HEK293T (cell line): ENCODE results near the gene NLRP10.
"Not testable (repeated sequence)": the region's sequence is repeated elsewhere in the genome, so short reads cannot be mapped to it uniquely, and the experiment has no call there.

Source experiments
- CTCF ChIA-PET: fragments of 350-600 bp; formaldehyde crosslinking; extraction: SDS; loops from one replicate; lab custom pipeline; 2021; ENCODE audit warnings: antibody characterized with exemption, inconsistent platforms; lab: Yijun Ruan, JAX
- POLR2A ChIA-PET: fragments of 350-600 bp; formaldehyde crosslinking; extraction: SDS; loops from one replicate; lab custom pipeline; 2020; ENCODE audit warnings: antibody characterized with exemption, inconsistent platforms; lab: Yijun Ruan, JAX
- DNase-seq: peaks from one replicate; pipeline ENCODE4 v3.0.0; 2012; ENCODE audit warnings: mixed read lengths; ENCODE audit errors: extremely low spot score
- ARNT ChIP-seq: fragments of 450-650 bp; IDR thresholded peaks from 2 replicates; pipeline ENCODE4 v1.6.1; 2017; ENCODE audit warnings: mild to moderate bottlenecking
- BHLHE40 ChIP-seq: fragments of 450-650 bp; IDR thresholded peaks from 2 replicates; pipeline ENCODE4 v1.6.1; 2016; ENCODE audit warnings: mild to moderate bottlenecking, moderate library complexity, borderline replicate concordance
- CTBP1 ChIP-seq: fragments of 450-650 bp; IDR thresholded peaks from 2 replicates; pipeline ENCODE4 v1.6.1; 2016; ENCODE audit warnings: borderline replicate concordance
- ELF4 ChIP-seq: fragments of 450-650 bp; IDR thresholded peaks from 2 replicates; pipeline ENCODE4 v1.6.1; 2017; ENCODE audit warnings: antibody characterized with exemption
- FOXA1 ChIP-seq: fragments of 450-650 bp; IDR thresholded peaks from 2 replicates; pipeline ENCODE4 v1.6.1; 2016; ENCODE audit warnings: mild to moderate bottlenecking
- FOXK2 ChIP-seq: fragments of 450-650 bp; IDR thresholded peaks from 2 replicates; pipeline ENCODE4 v1.6.1; 2016; ENCODE audit warnings: mild to moderate bottlenecking
- FOXM1 ChIP-seq: fragments of 450-650 bp; IDR thresholded peaks from 2 replicates; pipeline ENCODE4 v1.6.1; 2017; ENCODE audit warnings: mild to moderate bottlenecking, borderline replicate concordance
- HDGF ChIP-seq: fragments of 450-650 bp; IDR thresholded peaks from 2 replicates; pipeline ENCODE4 v1.6.1; 2017; ENCODE audit warnings: antibody characterized with exemption, borderline replicate concordance
- L3MBTL2 ChIP-seq: fragments of 450-650 bp; conservative IDR thresholded peaks from 2 replicates; pipeline ENCODE4 v1.6.1; 2016; ENCODE audit warnings: mild to moderate bottlenecking
- LEF1 ChIP-seq: fragments of 450-650 bp; IDR thresholded peaks from 2 replicates; pipeline ENCODE4 v1.6.1; 2017; ENCODE audit warnings: mild to moderate bottlenecking, borderline replicate concordance
- NFRKB ChIP-seq: fragments of 450-650 bp; IDR thresholded peaks from 2 replicates; pipeline ENCODE4 v1.6.1; 2016; ENCODE audit warnings: mild to moderate bottlenecking, moderate library complexity
- SP1 ChIP-seq: fragments of 450-650 bp; IDR thresholded peaks from 2 replicates; pipeline ENCODE4 v1.6.1; 2017
- SUZ12 ChIP-seq: fragments of 450-650 bp; IDR thresholded peaks from 2 replicates; pipeline ENCODE4 v1.6.1; 2016; ENCODE audit warnings: mild to moderate bottlenecking
- TARDBP ChIP-seq: fragments of 450-650 bp; IDR thresholded peaks from 2 replicates; pipeline ENCODE4 v1.6.1; 2016
- ZNF384 ChIP-seq: fragments of 450-650 bp; IDR thresholded peaks from 2 replicates; pipeline ENCODE4 v1.6.1; 2016
- TF ChIP-seq, protein P1 (sequence below): fragments of 450-650 bp; IDR thresholded peaks from 2 replicates; pipeline ENCODE4 v1.6.1; 2016

NLRP10 gene

DNA sequence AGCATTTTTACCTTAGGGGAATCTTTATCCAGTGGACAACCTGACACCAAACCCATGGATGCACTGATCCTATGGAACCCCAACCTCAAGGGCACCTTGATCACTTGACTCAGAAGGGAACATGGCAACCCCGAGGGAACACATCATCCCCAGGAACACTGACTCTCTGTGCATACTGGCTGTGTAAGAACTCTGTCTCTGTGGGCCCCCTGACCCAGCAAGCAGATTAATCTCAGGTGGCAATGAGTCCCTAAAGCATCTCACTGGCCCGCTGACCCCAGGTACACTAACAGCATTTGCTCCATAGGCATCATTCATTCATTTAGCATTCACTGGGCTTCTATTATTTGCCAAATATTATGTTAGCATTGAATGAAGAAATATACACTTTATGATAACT lies 38.8 kb upstream of the NLRP10 start:
- DNase-seq, result no peak
- TF ChIP-seq CTBP1, result no peak
- TF ChIP-seq FOXA1, result no peak
- TF ChIP-seq FOXK2, result no peak
- TF ChIP-seq HDGF, result no peak
- TF ChIP-seq, protein P1, sequence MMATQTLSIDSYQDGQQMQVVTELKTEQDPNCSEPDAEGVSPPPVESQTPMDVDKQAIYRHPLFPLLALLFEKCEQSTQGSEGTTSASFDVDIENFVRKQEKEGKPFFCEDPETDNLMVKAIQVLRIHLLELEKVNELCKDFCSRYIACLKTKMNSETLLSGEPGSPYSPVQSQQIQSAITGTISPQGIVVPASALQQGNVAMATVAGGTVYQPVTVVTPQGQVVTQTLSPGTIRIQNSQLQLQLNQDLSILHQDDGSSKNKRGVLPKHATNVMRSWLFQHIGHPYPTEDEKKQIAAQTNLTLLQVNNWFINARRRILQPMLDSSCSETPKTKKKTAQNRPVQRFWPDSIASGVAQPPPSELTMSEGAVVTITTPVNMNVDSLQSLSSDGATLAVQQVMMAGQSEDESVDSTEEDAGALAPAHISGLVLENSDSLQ, result no peak
- TF ChIP-seq SUZ12, result no peak
- TF ChIP-seq ARNT, result no peak
- TF ChIP-seq LEF1, result no peak
- no peak for TF ChIP-seq ZNF384
- no peak for TF ChIP-seq FOXM1
- no peak for TF ChIP-seq TARDBP
- no peak for TF ChIP-seq SP1
- no peak for TF ChIP-seq NFRKB
- TF ChIP-seq L3MBTL2, result no peak
- no peak for TF ChIP-seq BHLHE40
- no peak for TF ChIP-seq ELF4
- ChIA-PET POLR2A (no interaction called here), CTCF (interaction anchor here (0.8 to 2.1 kb wide), 3 partner anchors 85 to 95 kb away, joined by 3 to 8 read pairs (median 6); no protein-coding TSS in a partner anchor)

DNA sequence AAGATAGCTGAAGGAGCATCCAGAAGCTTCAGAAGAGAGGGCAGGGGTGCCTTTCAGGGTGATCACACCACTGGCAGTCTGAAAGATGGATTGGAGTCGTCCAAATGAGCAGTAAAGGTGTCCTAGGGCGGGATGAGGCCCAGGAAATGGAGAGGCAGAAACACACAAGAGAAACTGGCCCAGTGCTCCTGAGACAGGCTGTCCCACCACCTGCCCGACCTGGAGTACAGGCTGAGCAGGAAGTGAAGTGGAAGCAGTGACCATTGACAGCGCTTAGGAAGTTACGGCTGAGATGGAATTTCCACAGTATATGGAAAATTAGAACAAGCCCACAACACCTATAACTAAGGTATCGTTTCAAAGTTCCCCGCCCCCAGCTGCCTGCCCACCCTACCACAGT lies 37.9 kb upstream of the NLRP10 start:
- POLR2A ChIA-PET, result no interaction called here
- no peak for TF ChIP-seq L3MBTL2
- TF ChIP-seq SUZ12, result no peak
- TF ChIP-seq CTBP1, result no peak
- DNase-seq, result no peak
- CTCF ChIA-PET, result interaction anchor here (2.1 kb wide), 1 partner anchor 96 kb away, joined by 8 read pairs; no protein-coding TSS in a partner anchor

DNA sequence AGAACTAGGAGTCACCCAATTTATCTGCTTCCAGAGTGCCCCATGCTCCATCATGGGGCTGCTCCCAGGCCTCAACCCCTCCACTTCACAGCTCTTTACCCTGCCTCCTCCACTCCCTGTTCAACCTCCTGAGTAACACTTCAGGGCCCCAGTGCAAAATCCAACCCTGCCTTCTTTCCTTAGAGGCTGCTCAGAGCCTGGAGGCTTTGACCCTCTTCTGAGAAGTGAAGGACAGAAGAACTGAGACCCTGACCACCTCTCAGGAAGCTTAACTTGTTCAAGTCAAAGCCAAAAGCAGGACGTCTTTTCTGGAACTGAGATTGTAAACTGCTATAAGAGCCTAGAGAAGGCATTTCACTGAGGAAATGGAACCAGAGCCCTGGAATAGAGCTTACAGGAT lies 37.4 kb upstream of the NLRP10 start:
- CTCF ChIA-PET, result interaction anchor here (2.1 kb wide), 1 partner anchor 97 kb away, joined by 8 read pairs; no protein-coding TSS in a partner anchor
- POLR2A ChIA-PET, result no interaction called here
- TF ChIP-seq FOXK2, result no peak
- no peak for TF ChIP-seq NFRKB

DNA sequence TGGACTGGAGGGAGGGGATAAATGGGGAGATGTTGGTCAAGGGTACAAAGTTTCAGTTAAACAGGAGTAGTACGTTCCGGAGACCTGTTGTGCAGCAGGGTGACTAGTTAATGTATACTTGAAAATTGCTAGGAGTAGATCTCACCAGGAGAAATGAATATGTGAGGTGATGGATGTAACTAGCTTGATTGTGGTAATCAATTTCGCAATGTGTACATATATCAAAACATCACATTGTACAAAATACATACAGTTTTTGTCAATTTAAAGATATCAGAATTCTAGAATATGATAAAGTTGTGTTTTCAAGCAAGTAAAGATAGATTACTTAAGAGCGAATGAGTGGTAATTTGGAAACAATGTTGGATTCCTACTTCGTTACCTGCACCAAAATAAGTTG lies 35.1 kb upstream of the NLRP10 start:
- TF ChIP-seq HDGF (no peak), NFRKB (no peak), CTBP1 (no peak), LEF1 (no peak), ZNF384 (no peak), ELF4 (no peak), ARNT (no peak), TARDBP (no peak), FOXM1 (no peak), FOXK2 (no peak), FOXA1 (no peak), SP1 (no peak), L3MBTL2 (no peak), BHLHE40 (no peak), SUZ12 (no peak)
- TF ChIP-seq, protein P1, result no peak
- ChIA-PET POLR2A (no interaction called here), CTCF (no interaction called here)
- DNase-seq, result no peak

More for the DNA sequence above, 37.4 kb upstream of the NLRP10 start:
- no peak for DNase-seq

DNA sequence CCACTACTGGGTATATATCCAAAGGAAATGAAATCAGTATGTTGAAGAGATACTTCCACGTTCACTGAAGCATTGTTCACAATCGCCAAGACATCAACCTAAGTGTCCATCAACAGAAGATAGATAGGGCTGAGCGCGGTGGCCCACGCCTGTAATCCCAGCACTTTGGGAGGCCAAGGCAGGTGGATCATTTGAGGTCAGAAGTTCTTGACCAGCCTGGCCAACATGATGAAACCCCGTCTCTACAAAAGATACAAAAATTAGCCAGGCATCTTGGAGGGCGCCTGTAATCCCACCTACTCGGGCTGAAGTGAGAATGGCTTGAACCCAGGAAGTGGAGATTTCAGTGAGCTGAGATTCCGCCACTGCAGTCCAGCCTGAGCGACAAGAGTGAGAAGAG lies 34.5 kb upstream of the NLRP10 start:
- no peak for DNase-seq
- TF ChIP-seq LEF1 (no peak), FOXM1 (no peak), ZNF384 (no peak), BHLHE40 (no peak), FOXK2 (no peak), SP1 (no peak), HDGF (no peak), NFRKB (no peak)
- TF ChIP-seq, protein P1, result no peak
- ChIA-PET CTCF (no interaction called here), POLR2A (no interaction called here)

DNA sequence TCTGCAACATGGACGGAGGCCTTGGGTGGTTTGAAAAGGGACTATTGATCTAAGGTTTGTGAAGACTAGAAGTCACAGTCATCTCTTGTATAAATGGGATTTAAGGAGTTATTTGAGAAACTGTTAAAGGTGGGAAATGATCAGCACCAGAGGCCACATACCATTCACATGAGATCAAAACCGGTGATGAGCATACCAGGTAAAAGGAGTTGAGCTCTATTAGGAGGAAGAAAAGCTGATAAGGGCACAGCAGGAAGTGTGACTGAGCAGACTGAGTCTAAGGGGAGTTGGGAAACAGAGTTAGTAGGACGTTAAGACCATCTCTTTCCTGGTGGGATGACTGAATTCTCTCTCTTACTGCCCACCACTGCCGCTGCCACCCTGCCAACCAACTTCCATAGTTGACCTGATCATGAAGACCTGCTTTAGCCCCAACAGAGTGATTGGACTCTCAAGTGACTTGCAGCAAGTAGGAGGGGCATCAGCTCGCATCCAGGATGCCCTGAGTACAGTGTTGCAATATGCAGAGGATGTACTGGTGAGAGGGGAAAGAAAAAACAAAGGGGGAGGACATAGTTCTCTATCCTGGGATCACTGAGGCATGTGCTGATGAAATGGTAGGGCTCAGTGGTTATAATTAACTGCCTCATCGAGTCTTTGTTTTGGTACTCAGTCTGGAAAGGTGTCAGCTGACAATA lies 29.5 kb upstream of the NLRP10 start:
- no peak for TF ChIP-seq SP1
- TF ChIP-seq TARDBP, result no peak
- no peak for TF ChIP-seq ELF4
- TF ChIP-seq NFRKB, result no peak
- no peak for TF ChIP-seq FOXM1
- TF ChIP-seq BHLHE40, result no peak
- TF ChIP-seq ZNF384, result no peak
- no peak for TF ChIP-seq L3MBTL2
- no peak for TF ChIP-seq FOXK2
- no peak for TF ChIP-seq FOXA1
- TF ChIP-seq LEF1, result no peak
- no peak for TF ChIP-seq SUZ12
- TF ChIP-seq CTBP1, result no peak
- TF ChIP-seq HDGF, result no peak
- no peak for TF ChIP-seq ARNT
- TF ChIP-seq, protein P1, result no peak
- CTCF ChIA-PET, result no interaction called here
- POLR2A ChIA-PET, result no interaction called here
- DNase-seq, result no peak

DNA sequence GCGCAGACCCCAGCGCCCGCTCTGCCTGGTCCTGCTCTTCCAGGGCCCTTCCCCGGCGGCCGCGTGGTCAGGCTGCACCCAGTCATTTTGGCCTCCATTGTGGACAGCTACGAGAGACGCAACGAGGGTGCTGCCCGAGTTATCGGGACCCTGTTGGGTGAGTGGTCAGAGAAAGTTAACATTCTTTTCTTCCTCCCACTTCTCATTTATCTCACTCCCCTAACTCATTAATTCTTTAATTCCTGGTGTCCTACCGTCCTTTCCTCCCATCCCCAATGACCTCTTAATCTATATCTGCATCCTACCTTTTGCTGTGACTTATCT lies 22.3 kb upstream of the NLRP10 start:
- DNase-seq, result not testable (repeated sequence)
- CTCF ChIA-PET, result interaction anchor here (0.6 to 2.0 kb wide), 12 partner anchors 10 to 889 kb away, joined by 3 to 22 read pairs (median 6); no protein-coding TSS in a partner anchor
- POLR2A ChIA-PET, result interaction anchor here (1.0 to 1.4 kb wide), 6 partner anchors 9 to 96 kb away, joined by 3 to 10 read pairs (median 6); no protein-coding TSS in a partner anchor
